UCSD-AML1 (cell line): ENCODE results near the gene CTIF.

Source experiments
- DNase-seq: peaks from one replicate; lab custom pipeline; 2025; ENCODE audit not compliant: unreplicated experiment; lab: John Stamatoyannopoulos, UW

CTIF gene

GRCh38 chr18:48782381-48782861, 243.6 kb downstream of the CTIF start:
- no peak for DNase-seq

GRCh38 chr18:48783616-48784520, 245.0 kb downstream of the CTIF start:
- no peak for DNase-seq

- no peak for DNase-seq
Observed at GRCh38 chr18:48784656-48785055, 245.8 kb downstream of the CTIF start.

GRCh38 chr18:48785091-48785614, 246.3 kb downstream of the CTIF start:
- peak; percentile 41 for DNase-seq

GRCh38 chr18:48785736-48786454, 247.1 kb downstream of the CTIF start:
- no peak for DNase-seq

- DNase-seq, result no peak
Observed at GRCh38 chr18:48786455-48787202, 247.8 kb downstream of the CTIF start.

- no peak for DNase-seq
Observed at GRCh38 chr18:48787203-48788151, 248.6 kb downstream of the CTIF start.

DNA sequence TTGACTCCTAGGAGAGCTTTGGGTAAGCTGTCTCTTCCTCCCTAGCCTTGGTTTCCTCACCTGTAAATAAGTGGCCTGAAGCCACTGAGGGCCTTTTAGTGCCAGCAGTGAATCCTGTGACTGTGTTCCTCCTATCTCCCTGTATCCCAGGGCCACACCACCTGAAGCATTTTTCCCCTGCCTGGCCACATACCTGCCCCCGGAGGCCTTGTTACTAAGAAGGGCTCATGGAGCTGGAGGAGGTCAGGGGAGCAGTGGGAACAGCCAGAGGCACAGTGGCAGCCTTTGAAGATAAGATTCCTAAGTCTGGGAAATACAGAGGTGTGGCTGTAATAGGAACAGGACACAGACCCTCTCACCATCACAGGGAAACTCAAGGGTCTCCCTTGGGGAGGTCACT, 249.5 kb downstream of the CTIF start:
- DNase-seq, result no peak

DNA sequence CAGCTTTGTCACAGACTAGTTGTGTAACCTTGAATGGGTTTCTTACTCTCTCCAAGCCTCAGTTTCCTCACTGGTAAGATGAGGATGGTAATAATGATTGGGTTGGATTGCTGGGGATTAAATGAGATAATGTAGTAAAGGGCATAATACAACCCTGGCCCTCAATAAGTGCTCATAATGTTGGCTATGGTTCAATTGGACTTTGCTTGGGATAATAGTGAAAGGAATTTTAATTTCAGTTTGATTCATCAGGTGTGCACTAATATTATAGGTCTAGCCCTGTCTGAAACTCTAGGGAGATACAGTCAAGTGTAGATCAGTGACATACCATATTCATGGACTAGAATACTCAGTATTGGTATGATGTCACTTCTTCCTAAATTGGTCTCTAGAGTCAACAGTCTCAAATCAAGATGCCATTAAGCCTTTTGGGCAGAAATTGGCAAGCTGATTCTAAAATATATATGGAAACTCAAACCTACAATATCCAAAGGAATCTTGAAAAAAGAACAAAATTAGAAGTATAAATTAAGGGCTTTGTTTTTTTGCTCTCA, 250.5 kb downstream of the CTIF start:
- DNase-seq, result no peak

DNA sequence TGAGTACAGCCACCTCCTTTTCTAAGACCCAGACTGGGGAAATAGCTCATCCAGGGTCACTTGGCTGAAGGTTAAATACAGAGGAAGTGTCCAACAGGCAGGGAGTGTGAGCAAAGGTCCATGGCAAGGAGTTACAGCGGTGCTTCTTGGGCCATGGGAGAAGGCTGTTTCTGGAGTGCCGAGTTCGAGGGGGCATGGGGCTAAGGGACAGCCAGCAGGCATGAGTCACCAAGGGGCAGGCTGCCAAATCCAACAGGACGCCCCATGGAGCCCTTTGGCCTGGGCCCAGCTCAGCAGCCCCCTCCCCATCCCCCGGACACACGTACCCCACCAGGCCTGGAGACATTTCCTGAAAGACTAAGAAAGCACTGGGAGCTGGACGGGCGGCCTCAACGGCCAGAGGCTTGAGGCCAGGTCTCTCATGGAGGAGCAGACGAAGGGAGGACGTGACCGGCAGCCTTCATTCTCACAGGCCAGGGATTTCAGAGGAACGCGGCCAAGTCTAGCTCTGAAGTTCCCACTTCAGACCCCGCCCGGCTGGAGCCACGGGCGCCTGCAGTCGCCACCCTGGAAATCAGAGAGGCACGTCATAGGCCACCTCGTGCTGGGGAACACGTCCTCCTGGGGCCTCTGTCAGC, 251.5 kb downstream of the CTIF start:
- no peak for DNase-seq

- DNase-seq, result no peak
Observed at GRCh38 chr18:48790869-48791635, 252.2 kb downstream of the CTIF start.

- no peak for DNase-seq
Observed at GRCh38 chr18:48791636-48792105, 252.8 kb downstream of the CTIF start.

GRCh38 chr18:48792141-48792540, 253.3 kb downstream of the CTIF start:
- DNase-seq, result no peak

DNA sequence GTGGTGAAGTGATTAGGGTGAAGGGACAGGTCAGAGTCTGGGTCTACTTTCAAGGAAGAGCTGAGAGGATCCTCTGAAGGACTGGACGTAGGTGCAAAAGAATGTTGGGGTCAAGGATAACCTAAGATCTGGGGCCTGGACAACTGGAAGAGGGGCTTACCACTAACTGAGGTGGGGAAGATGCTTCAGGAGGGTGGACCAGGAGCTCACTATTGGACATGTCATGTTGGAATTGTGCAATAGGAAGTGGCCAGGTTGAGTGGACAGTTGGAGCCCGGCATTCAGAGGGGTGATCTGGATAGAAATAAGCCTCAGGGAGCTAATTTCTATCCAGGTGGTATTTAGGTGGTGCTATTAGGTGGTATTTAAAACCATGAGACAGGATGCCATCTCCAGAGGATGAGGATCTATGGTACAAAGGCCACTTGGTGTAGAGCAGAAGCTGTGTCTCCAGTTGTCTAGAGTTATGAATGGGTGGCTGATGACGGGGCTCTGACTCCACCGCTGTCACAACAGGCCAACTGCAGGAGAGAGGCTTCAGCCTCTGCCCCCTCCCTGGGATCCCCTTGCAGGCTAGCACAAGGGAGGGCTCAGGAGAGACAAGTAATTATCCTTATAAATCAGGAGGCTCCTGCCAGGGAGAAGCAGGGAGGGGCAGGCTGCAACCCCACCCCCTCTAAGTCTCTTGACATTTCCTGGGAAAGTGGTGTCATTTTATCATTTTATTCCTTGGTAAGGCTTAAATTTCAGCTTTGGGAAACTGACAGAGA, 254.0 kb downstream of the CTIF start:
- no peak for DNase-seq

GRCh38 chr18:48794251-48794970, 255.6 kb downstream of the CTIF start:
- no peak for DNase-seq

DNA sequence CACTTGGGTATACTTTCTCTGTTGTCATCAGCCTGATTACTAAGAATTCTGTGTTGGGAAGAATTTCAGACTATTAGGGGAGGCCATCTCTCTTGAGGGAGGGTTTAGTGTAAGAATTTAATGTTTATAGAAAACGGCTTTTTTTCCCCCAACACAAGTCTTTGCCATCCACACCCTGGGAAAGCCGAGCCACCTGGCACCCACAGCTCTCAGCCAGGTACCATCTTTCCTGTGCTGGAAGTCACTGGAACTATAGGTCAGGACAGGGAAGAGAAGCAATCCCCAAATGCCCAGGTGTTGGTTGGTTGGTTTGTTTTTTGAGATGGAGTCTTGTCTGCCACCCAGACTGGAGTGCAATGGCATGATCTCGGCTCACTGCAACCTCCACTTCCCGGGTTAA, 256.9 kb downstream of the CTIF start:
- DNase-seq, result no peak
